H1 (cell line): Measurements from ENCODE around the gene PMEPA1.

Source experiments
- CBX5 ChIP-seq: fragments of 300-800, 300-1000 bp; sonication (generic); IDR thresholded peaks from 2 replicates; pipeline ENCODE4 v1.7.1; 2016; ENCODE audit warnings: antibody characterized with exemption, low read length, low read depth
- CEBPB ChIP-seq: IDR thresholded peaks from 2 replicates; pipeline ENCODE4 v1.6.1; 2012; ENCODE audit warnings: low read depth, low read length
- EGR1 ChIP-seq: IDR thresholded peaks from 2 replicates; pipeline ENCODE4 v1.6.1; 2011; ENCODE audit warnings: low read depth, low read length, borderline replicate concordance
- EZH2 ChIP-seq: fragments of 200-600 bp; sonication (generic); IDR thresholded peaks from 2 replicates; pipeline ENCODE4 v1.7.1; 2012; ENCODE audit warnings: low read depth, mild to moderate bottlenecking, moderate library complexity, low read length, inconsistent platforms; ENCODE audit not compliant: severe bottlenecking
- JUND ChIP-seq: IDR thresholded peaks from 2 replicates; pipeline ENCODE4 v1.6.1; 2011; ENCODE audit warnings: mild to moderate bottlenecking, improper control_type of control experiment, low read length
- KDM5A ChIP-seq: fragments of 200-600 bp; IDR thresholded peaks from 2 replicates; pipeline ENCODE4 v1.7.1; 2012; ENCODE audit warnings: mild to moderate bottlenecking, low read length, inconsistent platforms, mixed read lengths
- NRF1 ChIP-seq: IDR thresholded peaks from 2 replicates; pipeline ENCODE4 v1.6.1; 2011; ENCODE audit warnings: mild to moderate bottlenecking, low read depth, low read length, improper control_type of control experiment
- POLR2A ChIP-seq, 2 experiments: IDR thresholded peaks; 1 replicate in 1 of 2; 2 replicates in 1 of 2; pipeline ENCODE4 v1.6.1; 2011; ENCODE audit warnings: low read depth in 2 of 2, low read length in 2 of 2, mild to moderate bottlenecking in 2 of 2; ENCODE audit errors: control extremely low read depth in 1 of 2
- POLR2AphosphoS5 ChIP-seq: IDR thresholded peaks from 2 replicates; pipeline ENCODE4 v1.6.1; 2011; ENCODE audit warnings: low read depth, low read length
- SRF ChIP-seq: IDR thresholded peaks from 2 replicates; pipeline ENCODE4 v1.6.1; 2011; ENCODE audit warnings: mild to moderate bottlenecking, low read depth, low read length, moderate library complexity
- TF ChIP-seq, protein P1 (sequence below), 3 experiments: IDR thresholded peaks; 1 replicate in 2 of 3; 2 replicates in 1 of 3; pipeline versions ENCODE4 v1.5.1 to v1.6.1; 2011; ENCODE audit warnings: low read length in 3 of 3, mild to moderate bottlenecking in 3 of 3, inconsistent platforms in 2 of 3, low read depth in 1 of 3, moderate library complexity in 1 of 3; ENCODE audit not compliant: insufficient read depth in 1 of 3; ENCODE audit errors: control extremely low read depth in 1 of 3

DNA sequence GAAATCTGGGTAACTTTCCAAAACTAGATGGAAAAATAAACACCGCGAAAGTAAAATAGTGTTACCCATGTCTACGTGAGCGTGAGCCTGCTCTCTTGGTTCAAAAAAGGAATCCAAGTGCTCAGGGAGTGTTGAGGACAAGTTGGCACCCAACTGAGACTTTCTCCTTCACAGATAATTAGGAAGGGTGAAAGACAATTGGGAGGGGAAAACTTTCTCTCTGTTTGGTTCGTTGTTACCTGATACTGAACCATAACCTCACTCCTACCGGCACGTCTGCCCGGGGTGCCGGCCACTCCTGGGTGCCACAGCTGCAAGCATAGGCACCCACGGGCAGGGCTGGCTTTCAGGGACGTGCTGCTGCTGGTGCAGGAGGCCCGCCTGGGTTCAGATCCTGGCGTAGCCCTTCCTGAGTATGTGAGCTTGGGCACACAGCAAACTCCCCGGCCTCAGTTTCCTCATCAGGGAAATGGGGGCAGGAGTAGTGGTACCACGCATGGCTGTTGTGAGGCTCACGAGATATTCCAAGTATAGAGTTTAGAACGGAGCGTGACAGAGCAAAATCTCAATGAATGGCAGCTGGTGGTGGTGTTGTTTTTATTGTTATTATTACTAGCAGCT lies 38.2 kb upstream of the PMEPA1 start:
- TF ChIP-seq, protein P1, sequence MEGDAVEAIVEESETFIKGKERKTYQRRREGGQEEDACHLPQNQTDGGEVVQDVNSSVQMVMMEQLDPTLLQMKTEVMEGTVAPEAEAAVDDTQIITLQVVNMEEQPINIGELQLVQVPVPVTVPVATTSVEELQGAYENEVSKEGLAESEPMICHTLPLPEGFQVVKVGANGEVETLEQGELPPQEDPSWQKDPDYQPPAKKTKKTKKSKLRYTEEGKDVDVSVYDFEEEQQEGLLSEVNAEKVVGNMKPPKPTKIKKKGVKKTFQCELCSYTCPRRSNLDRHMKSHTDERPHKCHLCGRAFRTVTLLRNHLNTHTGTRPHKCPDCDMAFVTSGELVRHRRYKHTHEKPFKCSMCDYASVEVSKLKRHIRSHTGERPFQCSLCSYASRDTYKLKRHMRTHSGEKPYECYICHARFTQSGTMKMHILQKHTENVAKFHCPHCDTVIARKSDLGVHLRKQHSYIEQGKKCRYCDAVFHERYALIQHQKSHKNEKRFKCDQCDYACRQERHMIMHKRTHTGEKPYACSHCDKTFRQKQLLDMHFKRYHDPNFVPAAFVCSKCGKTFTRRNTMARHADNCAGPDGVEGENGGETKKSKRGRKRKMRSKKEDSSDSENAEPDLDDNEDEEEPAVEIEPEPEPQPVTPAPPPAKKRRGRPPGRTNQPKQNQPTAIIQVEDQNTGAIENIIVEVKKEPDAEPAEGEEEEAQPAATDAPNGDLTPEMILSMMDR (IDR thresholded peaks at IDR 0.05; ENCODE audit: control extremely low read depth in 1 of 3, insufficient read depth in 1 of 3, low read depth in 1 of 3, low read length in 3 of 3) = no peak
- TF ChIP-seq SRF = no peak
- TF ChIP-seq POLR2AphosphoS5 = no peak
- no peak for TF ChIP-seq POLR2A (IDR thresholded peaks at IDR 0.05; ENCODE audit: control extremely low read depth in 1 of 2, low read depth in 2 of 2, low read length in 2 of 2)
- no peak for TF ChIP-seq KDM5A
- no peak for TF ChIP-seq NRF1
- TF ChIP-seq CEBPB = no peak
- TF ChIP-seq EZH2 = no peak
- no peak for TF ChIP-seq EGR1
- no peak for TF ChIP-seq JUND
- TF ChIP-seq CBX5 = no peak
